GM10847 (cell line): ENCODE measurements around the gene KLF16.

Experiments used
- POLR2A ChIP-seq: IDR thresholded peaks from 2 replicates; pipeline ENCODE4 v1.6.1; 2011; ENCODE audit not compliant: insufficient read length; ENCODE audit errors: extremely low read depth

Gene KLF16

GRCh38 chr19:1860042-1860775 lies 3.2 kb downstream of the KLF16 start:
- TF ChIP-seq POLR2A, result no peak

DNA sequence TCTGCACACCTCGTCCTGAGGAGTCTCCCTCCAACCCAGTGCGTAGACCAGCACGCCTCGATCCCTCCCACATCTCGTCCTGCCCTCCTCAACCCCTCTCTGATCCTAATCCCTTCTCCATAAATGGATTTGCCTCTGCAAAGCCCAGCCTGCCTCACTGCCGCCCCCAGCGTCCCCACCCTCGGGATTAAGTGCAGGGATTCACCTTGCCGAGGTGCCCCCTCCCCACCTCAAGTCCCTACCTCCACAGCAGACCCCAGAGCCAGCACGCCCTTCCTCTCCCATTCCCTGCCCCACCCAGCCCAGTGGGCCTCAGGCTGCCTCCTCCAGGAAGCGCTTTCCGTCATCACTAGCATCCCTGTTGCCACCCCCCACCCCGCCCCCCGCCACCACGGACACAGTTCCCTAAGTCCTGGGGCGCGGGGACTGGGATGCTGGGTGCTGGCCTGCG lies 4.0 kb downstream of the KLF16 start:
- TF ChIP-seq POLR2A, result no peak

GRCh38 chr19:1858412-1859081 lies 4.8 kb downstream of the KLF16 start:
- no peak for TF ChIP-seq POLR2A

GRCh38 chr19:1857648-1858326 lies 5.6 kb downstream of the KLF16 start:
- no peak for TF ChIP-seq POLR2A

DNA sequence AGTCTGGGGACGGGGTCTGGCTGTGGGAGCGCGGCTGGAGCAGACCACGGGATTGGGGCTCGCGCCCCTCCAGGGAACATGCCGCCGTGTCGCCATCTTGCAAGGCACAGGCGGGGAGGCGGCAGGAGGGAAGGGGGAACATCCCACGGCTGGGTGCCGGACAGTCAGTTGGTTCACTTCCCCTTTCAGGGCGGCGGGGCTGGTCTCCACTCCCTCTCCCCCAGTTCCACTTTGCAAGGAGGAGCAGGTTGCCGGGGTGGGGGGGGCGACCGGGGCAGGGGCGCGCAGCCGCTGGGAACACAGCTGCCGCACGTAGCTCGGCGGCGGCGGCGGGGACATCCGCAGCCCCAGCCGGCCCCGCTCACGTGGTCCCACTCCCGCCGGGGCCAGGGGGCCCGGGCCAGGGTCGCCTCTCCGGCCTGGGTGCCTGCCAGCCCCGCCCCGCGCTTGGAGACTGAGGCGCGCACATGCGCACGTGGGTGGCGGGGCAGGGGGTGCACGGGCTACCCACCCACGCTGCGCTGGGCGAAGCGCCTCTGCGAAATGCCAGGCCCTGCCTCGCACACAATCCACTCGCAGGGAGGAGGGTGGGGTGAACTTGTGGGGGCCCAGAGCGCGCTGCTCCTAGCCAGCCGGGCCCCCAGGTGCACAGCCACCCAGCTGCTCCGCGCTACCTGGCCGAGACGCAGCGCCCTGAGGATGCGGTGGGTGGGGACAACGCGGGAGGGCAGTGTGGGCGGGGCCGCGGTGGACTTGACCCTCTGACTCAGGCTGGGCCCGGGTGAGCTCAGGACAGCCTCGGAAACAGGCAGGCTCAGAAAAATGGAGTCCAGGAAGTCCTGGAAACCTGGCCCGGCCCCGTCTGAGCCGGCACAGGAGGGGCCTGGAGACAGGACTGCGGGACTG lies 6.4 kb downstream of the KLF16 start:
- peak; percentile 38 for TF ChIP-seq POLR2A

DNA sequence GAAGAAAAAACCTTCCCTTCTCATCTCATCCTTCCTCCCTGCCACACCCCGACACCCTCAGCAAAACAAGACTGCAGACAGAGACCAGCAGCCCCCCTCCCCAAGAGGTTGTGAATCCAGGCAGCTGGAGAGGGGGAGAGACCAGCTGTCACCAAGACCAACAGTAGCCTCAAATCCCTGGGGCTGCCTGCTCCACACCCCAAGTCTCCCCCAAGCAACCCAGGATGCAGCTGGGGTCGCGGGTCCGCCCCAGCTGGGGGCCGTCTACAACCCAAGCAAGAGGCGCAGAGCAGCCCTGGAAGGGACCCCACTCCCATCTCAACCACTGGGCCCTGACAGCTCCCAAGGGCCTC lies 7.1 kb downstream of the KLF16 start:
- no peak for TF ChIP-seq POLR2A

DNA sequence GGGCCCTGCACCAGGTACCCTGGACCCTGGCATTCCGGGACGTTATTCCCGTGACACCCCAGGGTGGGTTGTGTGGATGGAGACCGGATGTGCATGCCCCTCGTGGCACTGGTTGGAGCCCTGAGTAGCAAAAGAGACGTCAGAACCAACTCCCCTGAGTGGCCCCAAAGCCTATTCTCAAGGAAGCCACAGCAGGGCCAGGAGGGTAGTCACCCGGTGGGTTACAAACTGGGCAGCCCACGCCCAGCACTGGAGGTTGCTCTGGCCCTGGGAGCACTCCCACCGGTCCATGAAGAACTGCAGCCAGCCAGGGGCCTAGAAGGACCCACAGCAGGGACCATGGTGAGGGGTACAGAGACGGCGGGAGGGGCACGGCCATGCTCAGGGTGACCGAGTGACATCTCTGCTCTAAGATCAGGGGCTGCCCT lies 7.5 kb downstream of the KLF16 start:
- no peak for TF ChIP-seq POLR2A

GRCh38 chr19:1855040-1855827 lies 8.1 kb downstream of the KLF16 start:
- TF ChIP-seq POLR2A, result peak; percentile 84

DNA sequence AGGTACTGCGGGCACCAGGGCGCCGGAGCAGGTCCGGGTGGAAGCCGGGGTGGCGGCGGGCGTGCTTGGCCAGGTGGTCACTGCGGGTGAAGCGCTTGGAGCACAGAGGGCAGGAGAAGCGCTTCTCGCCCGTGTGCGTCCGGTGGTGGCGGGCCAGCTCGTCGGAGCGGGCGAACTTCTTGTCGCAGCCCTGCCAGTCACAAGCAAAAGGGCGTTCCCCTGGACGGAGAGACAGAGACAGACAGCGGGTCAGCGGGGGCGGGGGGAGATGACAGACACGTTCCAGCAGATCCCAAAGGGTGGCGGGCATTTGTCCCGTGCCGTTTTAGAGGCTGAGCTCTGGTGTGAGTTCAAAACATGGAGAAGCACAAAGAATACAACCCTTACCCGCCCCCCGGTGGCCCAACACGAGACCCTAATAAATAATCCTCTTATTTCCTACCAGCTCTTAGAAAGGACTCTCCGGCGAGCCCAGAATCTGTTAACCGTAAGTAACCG lies 8.8 kb downstream of the KLF16 start:
- no peak for TF ChIP-seq POLR2A

GRCh38 chr19:1854039-1854541 lies 9.3 kb downstream of the KLF16 start:
- no peak for TF ChIP-seq POLR2A

- TF ChIP-seq POLR2A, result no peak
Observed at GRCh38 chr19:1853295-1854038, 9.9 kb downstream of the KLF16 start.

GRCh38 chr19:1852581-1853128 lies 10.7 kb downstream of the KLF16 start:
- no peak for TF ChIP-seq POLR2A
